GM21576 (cell line): Measurements from ENCODE around the gene ITPA.

Experiments used
- ATAC-seq: cut with Tn5 transposase; IDR thresholded peaks from one replicate; pipeline ENCODE4 v1.9.1; 2021; ENCODE audit warnings: mild to moderate bottlenecking, moderate library complexity; ENCODE audit not compliant: unreplicated experiment

The ITPA gene

DNA sequence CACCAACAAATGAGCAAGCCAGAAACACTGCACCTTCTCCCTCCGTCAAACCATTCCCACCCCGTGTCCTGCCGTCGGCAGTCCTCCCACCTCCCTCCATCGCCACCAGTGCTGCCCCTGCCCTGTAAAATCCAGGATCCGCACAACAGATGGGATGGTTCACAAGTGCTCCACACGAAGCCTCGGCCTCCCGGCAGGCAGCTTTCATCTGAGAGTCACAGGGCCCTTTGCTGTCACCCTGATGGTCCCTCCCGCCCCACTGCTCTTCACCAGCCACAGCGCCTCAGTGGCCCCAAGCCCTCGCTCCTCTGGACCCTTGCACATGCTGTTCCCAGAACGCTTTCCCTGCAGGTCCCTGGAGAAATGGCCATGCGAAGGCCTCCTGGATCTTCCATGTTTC lies 17.6 kb downstream of the ITPA start:
- no peak for ATAC-seq

- ATAC-seq: no peak
Observed at GRCh38 chr20:3227506-3227905, 18.2 kb downstream of the ITPA start.

DNA sequence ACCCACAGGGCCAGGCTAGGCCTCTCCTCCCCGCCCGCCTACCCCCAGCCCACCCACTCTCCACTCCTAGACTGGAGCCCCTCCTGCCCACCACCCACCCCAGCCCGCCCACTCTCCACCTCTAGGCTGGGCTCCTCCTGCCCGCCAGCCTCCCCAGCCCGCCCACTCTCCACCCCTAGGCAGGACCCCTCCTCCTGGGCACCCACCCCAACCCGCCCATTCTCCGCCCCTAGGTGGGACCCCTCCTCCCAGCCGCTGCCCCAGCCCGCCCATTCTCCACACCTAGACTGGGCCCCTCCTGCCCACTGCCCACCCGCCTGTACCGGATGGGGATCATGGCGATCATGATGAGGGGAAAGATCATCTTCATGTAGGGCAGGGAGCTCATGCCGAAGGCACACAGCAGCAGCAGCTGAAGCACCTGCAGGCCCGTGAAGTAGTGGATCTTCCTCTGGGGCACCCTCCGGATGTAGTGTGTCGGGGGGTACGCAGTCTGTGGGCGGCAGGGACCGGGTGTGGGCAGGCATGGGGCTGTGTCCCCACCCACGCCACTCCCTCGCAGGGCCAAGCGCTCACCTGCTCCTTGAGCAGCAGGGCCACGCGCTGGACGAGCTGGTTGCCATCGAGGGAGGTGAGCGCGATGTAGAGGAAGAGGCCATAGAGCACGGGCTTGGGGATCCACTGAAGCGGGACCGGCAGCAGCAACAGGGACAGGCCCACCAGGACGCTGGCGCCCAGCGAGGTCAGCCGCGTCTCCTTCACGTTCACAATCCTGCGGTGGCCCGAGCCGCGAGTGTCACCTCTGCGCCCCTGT lies 18.8 kb downstream of the ITPA start:
- no peak for ATAC-seq

- no peak for ATAC-seq
Observed at GRCh38 chr20:3228750-3229032, 19.4 kb downstream of the ITPA start.

GRCh38 chr20:3229158-3229557 lies 19.9 kb downstream of the ITPA start:
- no peak for ATAC-seq

DNA sequence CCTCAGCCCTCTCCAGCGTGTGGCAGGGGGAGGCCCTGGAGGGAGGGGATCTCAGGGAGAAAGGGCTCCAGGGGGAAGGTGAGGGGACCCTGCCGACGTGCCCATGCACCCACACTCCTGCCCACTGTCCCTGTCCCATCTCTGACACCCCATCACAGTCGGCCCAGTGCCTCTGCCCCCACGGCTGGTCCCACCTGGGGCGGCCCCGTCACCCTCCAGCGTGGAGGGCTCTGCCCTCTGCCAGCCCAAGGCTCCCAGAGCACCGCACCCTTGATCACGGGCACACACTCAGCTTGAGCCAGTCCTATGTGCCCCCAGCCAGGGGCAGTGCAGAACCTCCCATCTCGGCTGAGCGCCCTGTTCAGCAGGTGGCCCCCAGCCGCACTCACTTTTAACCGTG lies 20.5 kb downstream of the ITPA start:
- ATAC-seq: no peak

DNA sequence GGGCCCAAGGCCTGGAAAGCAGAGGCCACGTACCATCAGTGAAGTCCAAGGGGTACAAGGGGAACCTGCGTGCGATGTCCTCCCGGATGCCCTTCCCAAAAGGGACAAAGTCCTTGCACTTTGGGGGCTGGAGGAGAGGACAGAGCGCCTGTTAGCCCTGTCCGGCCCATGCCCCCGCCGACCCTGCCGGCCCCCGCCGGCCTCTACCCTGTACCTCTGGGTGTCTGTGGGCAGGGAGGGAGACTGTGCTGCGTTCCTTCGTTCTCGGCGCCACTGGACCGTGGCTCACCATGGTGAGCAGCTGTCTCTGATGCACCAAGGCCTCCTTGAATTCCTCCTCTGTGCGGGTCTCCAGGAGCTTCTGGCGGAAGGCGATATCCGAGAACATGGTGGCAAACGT lies 21.8 kb downstream of the ITPA start:
- no peak for ATAC-seq

DNA sequence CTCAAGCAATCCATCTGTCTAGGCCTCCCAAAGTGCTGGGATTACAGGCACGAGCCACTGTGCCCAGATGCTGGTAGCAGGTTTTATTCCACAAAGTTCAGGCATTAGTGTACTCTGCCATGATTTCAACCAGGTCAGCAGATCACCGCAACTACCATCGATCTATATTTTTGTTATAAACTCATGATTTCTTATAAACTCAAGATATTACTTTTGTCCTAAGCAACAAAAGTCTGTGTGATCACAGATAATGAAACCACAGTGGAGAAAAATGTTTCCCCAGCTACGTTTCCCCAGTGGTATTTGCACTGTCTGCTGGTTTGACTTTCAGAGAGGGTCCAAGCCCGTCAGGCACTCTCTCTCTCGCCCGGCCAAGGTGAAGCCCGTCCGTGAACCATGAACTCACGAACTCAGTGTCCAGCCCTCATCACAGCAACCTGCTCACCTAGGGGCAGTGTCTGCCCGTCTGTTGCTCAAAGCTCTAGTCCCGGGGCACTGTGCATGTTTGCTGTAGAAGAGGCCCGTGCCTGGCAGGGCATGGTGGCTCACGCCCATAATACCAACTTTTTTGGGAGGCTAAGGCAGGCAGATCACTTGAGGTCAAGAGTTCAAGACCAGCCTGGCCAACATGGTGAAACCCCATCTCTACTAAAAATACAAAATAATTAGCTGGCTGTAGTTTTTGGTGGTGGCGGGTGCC lies 22.7 kb downstream of the ITPA start:
- ATAC-seq: no peak

DNA sequence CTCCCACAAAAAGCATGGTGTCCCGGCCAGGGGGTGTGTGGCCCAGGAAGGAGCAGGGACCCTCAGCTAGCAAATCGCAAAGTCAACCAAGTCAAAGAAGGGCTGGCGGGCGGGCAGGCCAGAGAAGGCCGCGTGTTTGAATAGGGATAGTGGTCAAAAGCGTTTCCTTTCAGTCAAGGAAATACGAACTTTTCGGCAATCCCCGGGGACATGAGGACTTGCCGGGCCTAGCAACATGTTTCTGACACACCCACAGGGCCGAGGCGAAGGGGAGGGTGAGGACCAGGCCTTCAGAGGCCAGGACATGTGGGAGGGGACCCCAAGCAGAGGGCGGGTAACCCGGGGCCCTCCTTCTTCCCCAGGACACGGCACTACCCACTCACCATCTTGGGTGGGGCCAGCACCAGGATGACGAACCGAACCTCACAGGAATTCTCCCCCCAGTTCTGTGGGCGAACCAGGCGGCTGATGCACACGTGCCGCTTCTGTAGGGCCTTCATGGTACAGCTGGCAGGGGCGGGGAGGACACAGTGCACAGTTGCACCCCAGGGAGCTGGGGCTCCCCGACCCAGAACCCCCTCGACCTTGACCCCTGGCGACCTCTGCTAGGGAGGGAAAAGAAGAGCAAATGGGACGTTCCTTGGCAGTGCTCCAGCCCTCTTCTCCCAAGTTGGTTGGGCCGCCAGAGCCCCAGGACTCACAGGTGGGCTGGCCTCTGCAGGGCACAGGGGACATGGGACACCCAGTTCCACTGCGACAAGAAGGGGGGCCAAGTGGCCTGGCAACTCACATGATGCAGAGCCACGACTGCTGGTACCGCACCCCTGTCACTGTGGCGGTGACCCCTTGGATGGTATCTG lies 24.1 kb downstream of the ITPA start:
- no peak for ATAC-seq

- no peak for ATAC-seq
Observed at GRCh38 chr20:3233991-3234498, 24.7 kb downstream of the ITPA start.

GRCh38 chr20:3235666-3236324 lies 26.5 kb downstream of the ITPA start:
- ATAC-seq: no peak

DNA sequence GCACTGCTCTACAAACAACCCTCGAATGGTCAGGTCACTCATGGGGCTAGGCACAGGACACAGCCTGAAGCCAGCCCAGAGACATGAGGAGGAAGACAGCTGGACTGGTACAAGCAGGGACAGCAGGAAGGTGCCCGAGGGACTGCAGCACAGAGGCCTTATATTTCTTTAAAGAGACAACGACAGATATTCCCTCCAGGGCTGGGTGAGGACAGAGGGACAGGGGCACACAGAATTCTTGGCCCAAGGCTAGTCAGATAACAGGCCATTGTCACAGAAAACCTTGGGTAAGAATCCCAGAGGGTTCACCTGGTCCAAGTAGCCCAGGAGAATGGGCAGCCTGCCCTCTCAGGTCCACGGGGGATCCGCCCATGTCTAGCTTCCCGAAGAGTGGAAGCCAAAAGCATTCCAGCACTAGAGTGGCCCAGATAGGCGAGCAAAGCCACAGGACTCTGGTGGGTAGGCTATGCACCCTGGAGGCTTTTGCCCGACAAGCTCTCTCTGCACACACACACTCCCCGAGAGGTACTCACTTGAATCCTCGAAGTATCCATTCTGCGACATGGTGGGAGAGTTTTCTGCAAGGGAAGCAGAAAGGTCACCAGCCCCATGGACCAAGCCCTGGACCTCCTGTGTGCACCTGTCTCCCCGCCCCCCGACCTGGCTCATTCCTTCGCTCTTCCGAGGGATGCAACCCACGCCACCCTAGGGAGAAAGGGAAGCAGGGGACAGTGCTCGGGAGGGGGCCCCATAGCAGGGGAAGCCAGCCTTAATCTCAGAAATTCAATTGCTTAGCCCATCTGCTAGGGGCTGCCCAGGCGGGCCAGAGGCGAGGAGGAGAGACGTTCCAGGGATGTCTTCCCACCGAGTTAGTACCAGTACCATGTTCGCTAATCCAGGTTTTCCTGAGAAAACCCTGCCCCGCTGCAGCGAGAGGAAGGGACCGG lies 28.0 kb downstream of the ITPA start:
- no peak for ATAC-seq

DNA sequence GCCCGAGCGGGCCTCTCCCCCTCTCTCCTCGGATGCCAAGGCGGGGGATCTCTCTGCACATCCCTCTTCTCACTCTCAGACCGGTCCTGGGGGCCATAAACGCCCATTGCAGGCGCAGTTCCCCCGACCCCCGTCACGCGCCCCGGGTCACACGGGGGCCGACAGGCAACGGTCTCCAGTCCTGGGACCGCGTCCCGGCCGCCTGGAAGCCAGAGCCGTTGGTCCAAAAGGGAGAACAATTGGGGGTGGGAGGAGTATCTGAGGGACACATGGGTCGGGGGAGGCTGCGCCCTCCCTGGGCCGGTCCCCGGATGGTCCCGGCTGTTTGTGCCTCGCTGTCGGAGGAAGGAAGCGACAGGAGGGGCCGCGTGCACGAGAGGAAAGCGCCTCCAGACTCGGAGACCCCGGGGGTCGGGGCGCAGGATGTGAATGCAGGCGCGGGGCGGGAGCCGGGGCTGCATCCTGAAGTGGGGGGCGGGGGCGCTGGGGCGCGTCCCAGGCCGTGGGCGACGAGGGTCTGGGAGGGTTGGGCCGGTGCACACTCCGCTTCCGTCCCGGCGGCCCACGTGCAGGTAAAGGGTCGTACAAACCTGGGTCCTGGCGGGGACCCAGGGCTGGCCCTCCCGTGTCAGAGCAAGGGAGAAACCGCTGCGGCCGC lies 28.8 kb downstream of the ITPA start:
- ATAC-seq: no peak

GRCh38 chr20:3238616-3239025 lies 29.3 kb downstream of the ITPA start:
- ATAC-seq: peak; percentile 53

DNA sequence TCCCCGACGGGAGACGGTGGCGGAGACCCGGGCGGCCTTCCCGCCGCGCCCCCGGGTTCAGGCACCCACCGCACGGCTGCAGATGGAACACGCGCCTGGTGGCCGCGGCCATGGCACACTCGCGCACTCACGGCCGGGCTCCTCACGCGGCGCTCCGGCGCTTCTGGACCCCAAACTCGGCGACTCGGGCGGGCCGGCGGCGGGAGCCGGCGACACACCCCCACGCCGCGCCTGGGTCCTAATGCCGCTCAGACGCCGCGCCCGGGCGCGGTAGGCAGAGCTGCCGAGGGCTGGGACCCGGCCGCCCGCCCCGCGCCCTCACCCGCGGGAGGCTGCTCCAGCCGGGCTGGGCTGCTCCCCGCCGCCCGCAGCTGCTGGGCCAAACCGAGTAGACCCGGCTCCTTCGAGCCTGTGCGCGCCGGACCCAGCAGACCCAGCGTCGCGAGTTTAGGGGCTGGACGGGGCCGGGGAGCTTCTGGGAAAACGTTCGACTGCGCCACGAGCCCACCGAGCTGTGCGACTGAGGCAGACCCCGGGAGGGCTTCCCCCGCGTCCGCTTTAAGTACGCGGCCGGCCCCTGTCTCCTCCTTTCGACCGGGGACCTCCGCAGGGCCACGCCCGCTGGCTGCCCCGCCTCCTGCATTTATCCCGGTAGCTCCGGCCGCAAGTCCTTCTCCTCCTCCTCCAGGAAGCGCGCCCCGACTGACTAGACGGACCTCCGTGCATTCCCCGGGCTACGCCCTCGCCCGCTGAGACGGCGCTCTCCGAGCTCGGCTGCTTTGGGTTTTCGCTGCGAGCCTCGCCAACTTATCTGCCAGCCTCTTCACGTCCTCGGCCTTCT lies 29.9 kb downstream of the ITPA start, which contains the start of gene SLC4A11:
Gene SLC4A11 (minus strand): TSS at position 165 of the 841 bp plus-strand sequence. CDS start 53 bp downstream, at position 112.
- ATAC-seq: peak; percentile 39

GRCh38 chr20:3239867-3240775 lies 30.8 kb downstream of the ITPA start:
- no peak for ATAC-seq

GRCh38 chr20:3240776-3241363 lies 31.6 kb downstream of the ITPA start:
- ATAC-seq: no peak
